ENCODE results near the gene SETD9. TPM values are rescaled to one million over a fixed set of nuclear protein-coding genes. Genes with fewer than 3 reads are reported as not detected.

The SETD9 gene
- total RNA-seq: 1 to 10 TPM; 1.6 to 2.3 TPM
- 3.7 TPM for polyA plus RNA-seq (2013, experiment 1 of 2)
- 6.4 TPM for polyA plus RNA-seq (2013, experiment 2 of 2)
- total RNA-seq: 0.41 to 11.2 (median 4.4) reads per million in 172 experiments

- H3K4me1 Mint-ChIP-seq (ENCODE audit: low read depth): peaks cover 24% of the 10 kb centered on the region
- ATAC-seq (ENCODE audit: poor library complexity) (peak; percentile 84), DNase-seq (peak; percentile 65 to 95 (median 80))
- peak within 1 kb of the TSS; percentile 95 for H3K4me3 Mint-ChIP-seq
- Histone ChIP-seq H3K36me3 (ENCODE audit: insufficient read depth, low read length) (no peaks in the 10 kb centered on the region), H3K27me3 (ENCODE audit: control insufficient read depth in 1 of 2, insufficient read depth in 2 of 2, low read length in 2 of 2) (no peaks in the 10 kb centered on the region), H3K9me3 (ENCODE audit: control insufficient read depth in 1 of 2, insufficient read depth in 1 of 2, low read length in 2 of 2) (no peaks in the 10 kb centered on the region), H3K4me3 (ENCODE audit: low read length) (peak within 1 kb of the TSS; percentile 88), H3K4me1 (ENCODE audit: insufficient read depth, low read length) (peaks cover 15% of the 10 kb centered on the region), H3K27ac (ENCODE audit: low read depth in 1 of 2, low read length in 2 of 2) (peak within 1 kb of the TSS; percentile 57 to 82)
- no peaks in the 10 kb centered on the region for H3K27me3 Mint-ChIP-seq
- TF ChIP-seq, protein P1, sequence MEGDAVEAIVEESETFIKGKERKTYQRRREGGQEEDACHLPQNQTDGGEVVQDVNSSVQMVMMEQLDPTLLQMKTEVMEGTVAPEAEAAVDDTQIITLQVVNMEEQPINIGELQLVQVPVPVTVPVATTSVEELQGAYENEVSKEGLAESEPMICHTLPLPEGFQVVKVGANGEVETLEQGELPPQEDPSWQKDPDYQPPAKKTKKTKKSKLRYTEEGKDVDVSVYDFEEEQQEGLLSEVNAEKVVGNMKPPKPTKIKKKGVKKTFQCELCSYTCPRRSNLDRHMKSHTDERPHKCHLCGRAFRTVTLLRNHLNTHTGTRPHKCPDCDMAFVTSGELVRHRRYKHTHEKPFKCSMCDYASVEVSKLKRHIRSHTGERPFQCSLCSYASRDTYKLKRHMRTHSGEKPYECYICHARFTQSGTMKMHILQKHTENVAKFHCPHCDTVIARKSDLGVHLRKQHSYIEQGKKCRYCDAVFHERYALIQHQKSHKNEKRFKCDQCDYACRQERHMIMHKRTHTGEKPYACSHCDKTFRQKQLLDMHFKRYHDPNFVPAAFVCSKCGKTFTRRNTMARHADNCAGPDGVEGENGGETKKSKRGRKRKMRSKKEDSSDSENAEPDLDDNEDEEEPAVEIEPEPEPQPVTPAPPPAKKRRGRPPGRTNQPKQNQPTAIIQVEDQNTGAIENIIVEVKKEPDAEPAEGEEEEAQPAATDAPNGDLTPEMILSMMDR (IDR thresholded peaks at IDR 0.05): no peak
- no peaks in the 10 kb centered on the region for H3K9me3 Mint-ChIP-seq
- CTCF ChIA-PET: interaction anchor here (1.2 kb wide), 1 partner anchor 229 kb away, joined by 4 read pairs; no protein-coding TSS in a partner anchor
- intact Hi-C loops (cut with DNase I, micrococcal nuclease): loop anchor here (2.0 to 10.0 kb wide), 4 partner anchors 43 to 585 kb away; partner anchors contain the start of genes MIER3 (in 2 of the 2) and GPBP1 (in 1 of the 2)
- H3K27ac Mint-ChIP-seq: peak within 1 kb of the TSS; percentile 81
- H3K36me3 Mint-ChIP-seq (ENCODE audit: low read depth): peaks cover 14% of the 10 kb centered on the region
- POLR2A ChIA-PET: interaction anchor here (0.8 to 2.6 kb wide), 14 partner anchors 9 to 1813 kb away, joined by 3 to 26 read pairs (median 4); partner anchors contain the start of genes GPBP1 and PLK2
Observed at GRCh38 chr5:56909294-56910209, at the start of gene SETD9. SETD9 (plus strand) TSS chr5:56909596; CDS start chr5:56909646, 50 bp downstream.

GRCh38 chr5:56861893-56862485, 47.4 kb upstream of the SETD9 start:
- H3K4me1 Mint-ChIP-seq (ENCODE audit: low read depth): peaks cover 36% of the 10 kb centered on the region
- CTCF ChIA-PET: interaction anchor here (0.6 kb wide), 1 partner anchor 926 kb away, joined by 3 read pairs; no protein-coding TSS in a partner anchor
- intact Hi-C loops (cut with DNase I, micrococcal nuclease): no loop called here

GRCh38 chr5:56862909-56863308, 46.5 kb upstream of the SETD9 start:
- ATAC-seq (ENCODE audit: poor library complexity) (peak; percentile 56), DNase-seq (peak in 2 of 14 experiments; percentile 26 to 36)
- H3K4me3 ChIP-seq (ENCODE audit: low read length): no peak overlapping the region
- H3K36me3 ChIP-seq (ENCODE audit: insufficient read depth, low read length): peaks cover 85% of the 10 kb centered on the region
- H3K4me1 ChIP-seq (ENCODE audit: insufficient read depth, low read length): no peaks in the 10 kb centered on the region
- Mint-ChIP-seq H3K36me3 (ENCODE audit: low read depth) (peaks cover 93% of the 10 kb centered on the region), H3K27me3 (no peaks in the 10 kb centered on the region), H3K4me1 (ENCODE audit: low read depth) (peaks cover 28% of the 10 kb centered on the region), H3K4me3 (no peak overlapping the region), H3K9me3 (no peaks in the 10 kb centered on the region), H3K27ac (no peak overlapping the region)
- TF ChIP-seq, protein P1 (IDR thresholded peaks at IDR 0.05): no peak
- ChIA-PET CTCF (no interaction called here), POLR2A (no interaction called here)
- H3K27me3 ChIP-seq (ENCODE audit: control insufficient read depth in 1 of 2, insufficient read depth in 2 of 2, low read length in 2 of 2): no peaks in the 10 kb centered on the region
- no peak overlapping the region for H3K27ac ChIP-seq (ENCODE audit: low read depth in 1 of 2, low read length in 2 of 2)
- no peaks in the 10 kb centered on the region for H3K9me3 ChIP-seq (ENCODE audit: control insufficient read depth in 1 of 2, insufficient read depth in 1 of 2, low read length in 2 of 2)
- intact Hi-C loops (cut with DNase I, micrococcal nuclease): no loop called here

More at GRCh38 chr5:56861893-56862485, 47.4 kb upstream of the SETD9 start:
- no peak overlapping the region for H3K27ac ChIP-seq (ENCODE audit: low read depth in 1 of 2, low read length in 2 of 2)
- H3K36me3 ChIP-seq (ENCODE audit: insufficient read depth, low read length): peaks cover 82% of the 10 kb centered on the region
- POLR2A ChIA-PET: interaction anchor here (0.7 to 1.4 kb wide), 4 partner anchors 10 to 193 kb away, joined by 3 to 5 read pairs (median 3); no protein-coding TSS in a partner anchor
- no peaks in the 10 kb centered on the region for H3K4me1 ChIP-seq (ENCODE audit: insufficient read depth, low read length)
- H3K9me3 ChIP-seq (ENCODE audit: control insufficient read depth in 1 of 2, insufficient read depth in 1 of 2, low read length in 2 of 2): no peaks in the 10 kb centered on the region
- TF ChIP-seq, protein P1 (IDR thresholded peaks at IDR 0.05): no peak
- Mint-ChIP-seq H3K4me3 (no peak overlapping the region), H3K27me3 (no peaks in the 10 kb centered on the region), H3K27ac (peak overlapping the region; percentile 38), H3K36me3 (ENCODE audit: low read depth) (peaks cover 93% of the 10 kb centered on the region), H3K9me3 (no peaks in the 10 kb centered on the region)
- H3K4me3 ChIP-seq (ENCODE audit: low read length): no peak overlapping the region
- no peak for ATAC-seq (ENCODE audit: poor library complexity)
- H3K27me3 ChIP-seq (ENCODE audit: control insufficient read depth in 1 of 2, insufficient read depth in 2 of 2, low read length in 2 of 2): no peaks in the 10 kb centered on the region
- no peak for DNase-seq
